ENCODE measurements around the gene TMTC2. TPM values are rescaled to one million over a fixed set of nuclear protein-coding genes. Genes with fewer than 3 reads are reported as not detected.
A peak's percentile ranks its signal among the peaks of the same experiment; 100 is the strongest.

Gene TMTC2
- total RNA-seq, 2 experiments from 2014 or later, result 2.5 to 3.1 TPM

DNA sequence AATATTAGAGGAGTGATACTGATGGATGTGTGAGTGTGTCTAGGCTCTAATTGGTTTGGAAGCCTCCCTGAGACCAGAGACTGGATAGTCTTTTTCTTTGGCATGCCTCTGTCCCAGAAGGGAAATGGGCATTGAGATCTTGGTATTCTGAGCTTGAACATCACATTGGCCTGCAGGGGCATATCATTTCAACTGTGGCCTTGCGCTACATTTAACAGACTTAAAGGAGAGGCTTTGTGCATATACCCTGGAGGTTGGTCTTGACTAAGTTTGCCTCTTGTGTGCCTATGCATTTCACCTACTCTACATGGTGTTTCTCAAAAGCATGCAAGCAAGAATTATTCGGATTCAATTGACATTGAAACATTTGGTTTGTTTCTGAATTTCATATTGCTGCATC lies 185.4 kb downstream of the TMTC2 start:
- intact Hi-C loops (cut with micrococcal nuclease), result no loop called here
- ChIA-PET CTCF (no interaction called here), POLR2A (no interaction called here)
- Mint-ChIP-seq H3K36me3 (ENCODE audit: low read depth) (no peaks in the 10 kb centered on the region), H3K4me3 (no peak overlapping the region), H3K27me3 (no peaks in the 10 kb centered on the region), H3K9me3 (no peaks in the 10 kb centered on the region), H3K27ac (no peak overlapping the region), H3K4me1 (ENCODE audit: low read depth) (no peaks in the 10 kb centered on the region)
- no peak for DNase-seq
- TF ChIP-seq, protein P1, sequence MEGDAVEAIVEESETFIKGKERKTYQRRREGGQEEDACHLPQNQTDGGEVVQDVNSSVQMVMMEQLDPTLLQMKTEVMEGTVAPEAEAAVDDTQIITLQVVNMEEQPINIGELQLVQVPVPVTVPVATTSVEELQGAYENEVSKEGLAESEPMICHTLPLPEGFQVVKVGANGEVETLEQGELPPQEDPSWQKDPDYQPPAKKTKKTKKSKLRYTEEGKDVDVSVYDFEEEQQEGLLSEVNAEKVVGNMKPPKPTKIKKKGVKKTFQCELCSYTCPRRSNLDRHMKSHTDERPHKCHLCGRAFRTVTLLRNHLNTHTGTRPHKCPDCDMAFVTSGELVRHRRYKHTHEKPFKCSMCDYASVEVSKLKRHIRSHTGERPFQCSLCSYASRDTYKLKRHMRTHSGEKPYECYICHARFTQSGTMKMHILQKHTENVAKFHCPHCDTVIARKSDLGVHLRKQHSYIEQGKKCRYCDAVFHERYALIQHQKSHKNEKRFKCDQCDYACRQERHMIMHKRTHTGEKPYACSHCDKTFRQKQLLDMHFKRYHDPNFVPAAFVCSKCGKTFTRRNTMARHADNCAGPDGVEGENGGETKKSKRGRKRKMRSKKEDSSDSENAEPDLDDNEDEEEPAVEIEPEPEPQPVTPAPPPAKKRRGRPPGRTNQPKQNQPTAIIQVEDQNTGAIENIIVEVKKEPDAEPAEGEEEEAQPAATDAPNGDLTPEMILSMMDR (IDR thresholded peaks at IDR 0.05), result no peak
- ATAC-seq, result no peak

DNA sequence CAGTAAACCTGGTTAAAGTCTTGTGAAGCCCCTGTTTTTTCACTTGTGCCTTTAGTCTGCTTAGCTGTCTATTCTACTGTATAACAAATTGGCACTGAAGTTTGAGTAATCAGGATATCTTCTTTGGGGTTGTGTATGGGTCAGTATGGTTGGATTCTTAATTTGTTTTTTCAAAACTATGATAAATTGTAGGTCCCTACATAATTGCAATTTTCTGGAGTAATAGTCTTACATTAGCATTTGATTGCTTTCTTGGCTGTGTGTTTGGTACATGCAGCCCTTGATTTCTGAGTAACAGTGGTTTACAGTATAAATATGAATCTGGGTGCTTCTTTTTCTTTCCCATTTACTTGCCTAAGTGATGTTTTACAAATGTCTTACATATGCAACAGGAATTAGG lies 186.6 kb downstream of the TMTC2 start:
- Mint-ChIP-seq H3K4me3 (no peak overlapping the region), H3K27ac (no peak overlapping the region), H3K36me3 (ENCODE audit: low read depth) (no peaks in the 10 kb centered on the region), H3K27me3 (no peaks in the 10 kb centered on the region), H3K4me1 (ENCODE audit: low read depth) (no peaks in the 10 kb centered on the region), H3K9me3 (no peaks in the 10 kb centered on the region)
- ATAC-seq (no peak), DNase-seq (no peak)
- intact Hi-C loops (cut with micrococcal nuclease), result no loop called here
- TF ChIP-seq, protein P1 (IDR thresholded peaks at IDR 0.05), result no peak
- POLR2A ChIA-PET, result no interaction called here
- CTCF ChIA-PET, result no interaction called here

GRCh38 chr12:82873951-82874350 lies 187.2 kb downstream of the TMTC2 start:
- intact Hi-C loops (cut with micrococcal nuclease), result no loop called here
- H3K36me3 Mint-ChIP-seq (ENCODE audit: low read depth), result no peaks in the 10 kb centered on the region
- DNase-seq (no peak), ATAC-seq (no peak)
- no peak overlapping the region for H3K4me3 Mint-ChIP-seq
- H3K27ac Mint-ChIP-seq, result no peak overlapping the region
- no peaks in the 10 kb centered on the region for H3K27me3 Mint-ChIP-seq
- no peaks in the 10 kb centered on the region for H3K4me1 Mint-ChIP-seq (ENCODE audit: low read depth)
- CTCF ChIA-PET, result no interaction called here
- TF ChIP-seq, protein P1 (IDR thresholded peaks at IDR 0.05), result no peak
- H3K9me3 Mint-ChIP-seq, result no peaks in the 10 kb centered on the region
- POLR2A ChIA-PET, result no interaction called here

GRCh38 chr12:82874945-82875344 lies 188.2 kb downstream of the TMTC2 start:
- ATAC-seq, result peak; percentile 51
- no peak for DNase-seq
- TF ChIP-seq, protein P1 (IDR thresholded peaks at IDR 0.05), result no peak
- no peaks in the 10 kb centered on the region for H3K4me1 Mint-ChIP-seq (ENCODE audit: low read depth)
- no peak overlapping the region for H3K27ac Mint-ChIP-seq
- ChIA-PET POLR2A (no interaction called here), CTCF (interaction anchor here (1.1 kb wide), 1 partner anchor 189 kb away, joined by 3 read pairs; no protein-coding TSS in a partner anchor)
- H3K27me3 Mint-ChIP-seq, result no peaks in the 10 kb centered on the region
- H3K9me3 Mint-ChIP-seq, result no peaks in the 10 kb centered on the region
- H3K36me3 Mint-ChIP-seq (ENCODE audit: low read depth), result no peaks in the 10 kb centered on the region
- intact Hi-C loops (cut with micrococcal nuclease), result no loop called here
- no peak overlapping the region for H3K4me3 Mint-ChIP-seq

DNA sequence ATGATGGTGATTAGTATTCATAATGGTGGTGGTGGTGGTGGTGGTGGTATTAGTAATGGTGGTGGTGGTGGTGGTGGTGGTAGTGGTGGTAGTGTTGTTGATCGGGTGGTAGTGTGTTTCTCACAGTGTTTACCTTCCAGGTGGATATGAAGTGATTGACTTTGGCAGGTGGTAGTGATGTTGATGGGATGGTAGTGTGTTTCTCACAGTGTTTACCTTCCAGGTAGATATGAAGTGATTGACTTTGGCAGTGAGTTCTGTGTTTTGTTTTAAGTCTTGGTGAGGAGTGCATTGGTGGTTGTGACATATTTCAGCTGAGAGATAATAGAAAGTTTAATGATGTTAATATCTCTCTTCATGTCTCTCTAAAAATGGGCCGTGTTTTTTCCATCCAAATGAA lies 189.4 kb downstream of the TMTC2 start:
- Mint-ChIP-seq H3K36me3 (ENCODE audit: low read depth) (no peaks in the 10 kb centered on the region), H3K9me3 (no peaks in the 10 kb centered on the region), H3K4me3 (no peak overlapping the region), H3K27me3 (no peaks in the 10 kb centered on the region), H3K4me1 (ENCODE audit: low read depth) (no peaks in the 10 kb centered on the region), H3K27ac (no peak overlapping the region)
- ChIA-PET CTCF (interaction anchor here (1.1 kb wide), 1 partner anchor 190 kb away, joined by 3 read pairs; no protein-coding TSS in a partner anchor), POLR2A (no interaction called here)
- ATAC-seq (no peak), DNase-seq (no peak)
- intact Hi-C loops (cut with micrococcal nuclease), result no loop called here
- TF ChIP-seq, protein P1 (IDR thresholded peaks at IDR 0.05), result no peak

Measured in activated CD8-positive, alpha-beta T cell treated with anti-CD3 and anti-CD28 coated beads for 36 hours (primary cell).